Left colon (tissue), 2 donors: ENCODE data around the gene TMEM120B. TPM values are rescaled to one million over a fixed set of nuclear protein-coding genes. Genes with fewer than 3 reads are reported as not detected.

ENCODE experiments used
- ATAC-seq: fragments of 200-7000 bp; cut with Tn5 transposase; one replicate; pipeline ENCODE4 v1.9.1; 2020; ENCODE audit warnings: mild to moderate bottlenecking, moderate library complexity
- DNase-seq, 2 donors: peaks; one replicate each; pipeline ENCODE4 v3.0.0-alpha.2; 2020
- intact Hi-C, 2 donors: fragments of 100-400 bp; cut with DNase I in 1 of 2; cut with micrococcal nuclease in 1 of 2; formaldehyde crosslinking; loops; one replicate each; pipeline versions ENCODE4 v1.11.2 to v1.14.0; 2022; cut with DNase I, micrococcal nuclease
- total RNA-seq, 2 donors: library from RNA; stranded (reverse); fragmentation: NEBNext Ultra II Directional; extraction: Animal tissue kit (Norgen Biotek cat#: 25700); gene quantifications; one replicate each; pipeline ENCODE4 v1.2.1, GENCODE V29; 2021
- donor health status: DM: no; HTN: no; CAD: no.
- donor health status: DM: yes; HTN: yes; CAD: no.

Gene TMEM120B
- total RNA-seq, 2 donors from 2014 or later, result 4.7 to 5.8 TPM

- ATAC-seq (peak; percentile 20), DNase-seq (peak; percentile 84 to 94)
- intact Hi-C loops, result loop anchor here in 1 of 2 donors (2.0 kb wide), 1 partner anchor 16 kb away; no protein-coding TSS in a partner anchor
Measured at GRCh38 chr12:121795034-121795968, 82.7 kb downstream of the TMEM120B start.

- intact Hi-C loops, result no loop called here
- DNase-seq, result peak; percentile 95 to 97
- peak; percentile 53 for ATAC-seq
Measured at GRCh38 chr12:121796855-121797751, 84.6 kb downstream of the TMEM120B start.

GRCh38 chr12:121797937-121798786 lies 85.6 kb downstream of the TMEM120B start:
- ATAC-seq, result peak; percentile 26
- intact Hi-C loops, result no loop called here

GRCh38 chr12:121798787-121799155 lies 86.2 kb downstream of the TMEM120B start:
- DNase-seq (no peak), ATAC-seq (no peak)
- intact Hi-C loops, result no loop called here

More at GRCh38 chr12:121797937-121798786, 85.6 kb downstream of the TMEM120B start:
- peak; percentile 92 for DNase-seq

- intact Hi-C loops, result no loop called here
- ATAC-seq, result peak; percentile 7
- DNase-seq, result peak; percentile 74 to 89
Measured at GRCh38 chr12:121799156-121799841, 86.7 kb downstream of the TMEM120B start.

- ATAC-seq (peak; percentile 44), DNase-seq (peak; percentile 92 to 94)
- intact Hi-C loops, result no loop called here
Measured at GRCh38 chr12:121799842-121800693, 87.5 kb downstream of the TMEM120B start.

- peak; percentile 81 to 86 for DNase-seq
- intact Hi-C loops, result no loop called here
- peak; percentile 21 for ATAC-seq
Measured at GRCh38 chr12:121800694-121801594, 88.4 kb downstream of the TMEM120B start.

- ATAC-seq (no peak), DNase-seq (peak in 1 of 2 donors; percentile 39)
- intact Hi-C loops, result no loop called here
Measured at GRCh38 chr12:121801595-121802484, 89.3 kb downstream of the TMEM120B start.

GRCh38 chr12:121802485-121802842 lies 89.9 kb downstream of the TMEM120B start:
- ATAC-seq, result no peak
- intact Hi-C loops, result no loop called here
- no peak for DNase-seq

- ATAC-seq, result peak; percentile 35
- intact Hi-C loops, result no loop called here
- peak; percentile 89 to 93 for DNase-seq
Measured at GRCh38 chr12:121802843-121803698, 90.5 kb downstream of the TMEM120B start.

- peak; percentile 16 for ATAC-seq
- intact Hi-C loops, result no loop called here
- peak; percentile 68 for DNase-seq
Measured at GRCh38 chr12:121803861-121804416, 91.4 kb downstream of the TMEM120B start, which contains the start of gene SETD1B. Gene SETD1B, plus strand, starts transcription at chr12:121804009. Its CDS starts 729 bp downstream, at chr12:121804738.

- intact Hi-C loops, result no loop called here
- peak; percentile 56 to 63 for DNase-seq
- no peak for ATAC-seq
Measured at GRCh38 chr12:121804417-121805111, 92.0 kb downstream of the TMEM120B start.
